ENCODE results near the gene COL18A1. TPM values are rescaled to one million over a fixed set of nuclear protein-coding genes. Genes with fewer than 3 reads are reported as not detected.

The COL18A1 gene
- total and polyA plus RNA-seq, 9 of the 15 experiments (the other 6 are each of a cell fraction or from before 2014, with no cell fraction given) = 0.14 to 16.4 (median 2.0) TPM

GRCh38 chr21:45405819-45406762, 1.1 kb downstream of the COL18A1 start:
- FAIRE-seq (peak; percentile 79), ATAC-seq (peak; percentile 33), DNase-seq (ENCODE audit: extremely low read depth in 1 of 4, low spot score in 3 of 4) (peak in 1 of 4 experiments; percentile 40)
- WGBS (ENCODE audit: insufficient coverage, low coverage, missing lambda C conversion rate) = 25% methylated on average over 70 of the region's 83 CpGs
- Histone ChIP-seq H2AFZ (ENCODE audit: low read depth, low read length) (peak overlapping the region; percentile 48; the same call in 1 of the 2 replicates), H3K4me3 (peak overlapping the region; percentile 51), H3K9me3 (replicated peaks; ENCODE audit: control insufficient read depth, insufficient read depth, low read depth, low read length) (0 out of 2 replicates have a peak, but pooled peaks cover 9% of the 10 kb centered on the region), H3K4me2 (ENCODE audit: insufficient read depth, low read length) (peak overlapping the region; percentile 67), H3K36me3 (ENCODE audit: control insufficient read depth, insufficient read depth, low read length) (no peaks in the 10 kb centered on the region), H3K27ac (ENCODE audit: extremely low read depth, low read depth, low read length) (0 out of 3 replicates have a peak overlapping the region, but pooled peaks have one; percentile 7), H3K9ac (ENCODE audit: insufficient read depth in 1 of 2, low read depth in 2 of 2, low read length in 2 of 2) (peak overlapping the region; percentile 47 to 85; a peak in 3 of 4 replicates), H3K9me1 (ENCODE audit: control insufficient read depth, insufficient read depth, low read length) (peaks cover 3% of the 10 kb centered on the region), H3K79me2 (ENCODE audit: control insufficient read depth, insufficient read depth, low read length) (peaks cover 30% of the 10 kb centered on the region; the same call in 2 of the 3 replicates), H3K4me1 (replicated peaks in 1 of 2; ENCODE audit: control insufficient read depth in 2 of 2, insufficient read depth in 2 of 2, low read length in 2 of 2) (peaks cover 23 to 77% of the 10 kb centered on the region in 2 experiments), H3K27me3 (ENCODE audit: control insufficient read depth in 2 of 2, insufficient read depth in 2 of 2, low read length in 2 of 2) (no peaks in the 10 kb centered on the region; a peak in 1 of 5 replicates), H4K20me1 (replicated peaks; ENCODE audit: control insufficient read depth, insufficient read depth, low read length) (0 out of 2 replicates have a peak, but pooled peaks cover 5% of the 10 kb centered on the region)
- intact Hi-C loops (cut with micrococcal nuclease) (no loop called here), in situ Hi-C loops (cut with MboI) (no loop called here)
- CTCF ChIA-PET (ENCODE audit: low intra/inter-chr PET ratio) = interaction anchor here (0.5 kb wide), 1 partner anchor 48 kb away, joined by 3 read pairs; no protein-coding TSS in a partner anchor
- no TSS peak for BruUV-seq (replicated peaks)
- POLR2A ChIA-PET = interaction anchor here (0.6 to 1.3 kb wide), 7 partner anchors 9 to 378 kb away, joined by 3 to 6 read pairs (median 3); no protein-coding TSS in a partner anchor
- TF ChIP-seq HMGN3 (IDR thresholded peaks at IDR 0.05; ENCODE audit: borderline replicate concordance, extremely low read depth, insufficient read length, low read depth, low read length) (peak; percentile 49), E2F6 (IDR thresholded peaks at IDR 0.05; ENCODE audit: borderline replicate concordance in 1 of 2, extremely low read depth in 1 of 2, insufficient read depth in 1 of 2, insufficient read length in 1 of 2, low read depth in 1 of 2, low read length in 1 of 2, poor library complexity in 1 of 2, severe bottlenecking in 1 of 2) (peak in 1 of 2 experiments; percentile 77), ZBTB2 (IDR thresholded peaks at IDR 0.05) (no peak), ATF1 (CRISPR knock-in tag; IDR thresholded peaks at IDR 0.05) (no peak), ATF1 (tag; IDR thresholded peaks at IDR 0.05) (0 out of 2 replicates have a peak, but pooled peaks have one; percentile 10), ZBTB43 (CRISPR knock-in tag; IDR thresholded peaks at IDR 0.05) (no peak), PCBP1 (IDR thresholded peaks at IDR 0.05; ENCODE audit: low read depth, low read length, poor library complexity, severe bottlenecking) (peak; percentile 14), ELF1 (tag; IDR thresholded peaks at IDR 0.05) (no peak), ZNF431 (CRISPR knock-in tag; IDR thresholded peaks at IDR 0.05) (no peak), ZNF76 (CRISPR knock-in tag; IDR thresholded peaks at IDR 0.05; ENCODE audit: borderline replicate concordance) (no peak), ZNF589 (CRISPR knock-in tag; IDR thresholded peaks at IDR 0.05; ENCODE audit: low read depth) (no peak)
